ENCODE data around the gene ZNF134.

Gene ZNF134

GRCh38 chr19:57613941-57614743, at the start of gene ZNF134:
TSS of gene ZNF134 (plus strand) at chr19:57614242. CDS start at chr19:57619469, 5,227 bp downstream.
- DNase-seq: peak; percentile 89 to 92

- DNase-seq: no peak
These were observed 47.4 kb upstream of the ZNF134 start for GRCh38 chr19:57566396-57567265.

DNA sequence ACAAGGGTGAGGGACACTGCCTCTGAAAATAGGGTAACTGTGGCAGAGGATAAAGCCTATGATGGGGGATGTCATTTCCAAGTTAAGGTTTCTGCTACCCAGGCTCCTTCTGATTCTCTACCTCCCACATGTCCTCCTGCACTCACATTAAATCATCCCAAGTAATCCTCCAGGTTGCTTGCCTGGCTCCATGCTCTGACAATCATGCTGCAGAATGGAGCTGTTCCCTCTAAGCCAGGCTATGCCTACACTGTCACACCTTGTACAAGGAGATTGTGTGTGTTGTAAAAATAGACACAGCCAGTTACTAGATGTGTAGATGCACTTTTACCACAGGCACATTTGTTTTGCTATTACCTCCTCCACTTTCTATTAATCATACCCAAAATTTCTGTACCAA, 43.3 kb upstream of the ZNF134 start:
- no peak for DNase-seq

GRCh38 chr19:57572415-57572947, 41.6 kb upstream of the ZNF134 start:
- DNase-seq: no peak

DNA sequence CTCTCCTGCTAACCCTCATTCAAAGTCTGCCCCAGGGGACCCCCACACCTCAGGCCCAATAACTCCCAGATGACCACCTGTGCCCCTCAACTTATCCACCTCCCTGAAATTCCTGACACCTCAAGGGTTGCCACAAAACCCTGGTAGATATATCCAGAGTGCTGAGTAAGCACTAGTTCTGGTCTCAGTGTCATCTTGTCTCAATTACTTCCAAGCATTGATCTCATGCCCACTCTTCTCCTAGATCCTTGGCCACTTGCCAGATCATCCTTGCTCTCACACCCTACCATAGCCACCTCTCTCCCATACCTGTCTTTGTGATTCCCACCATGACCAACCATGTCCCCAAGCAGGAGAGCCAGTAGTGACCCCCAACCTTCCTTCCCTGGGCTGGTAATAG, 37.4 kb upstream of the ZNF134 start:
- DNase-seq: no peak

- DNase-seq: peak; percentile 88 to 94
These were observed 35.4 kb upstream of the ZNF134 start, which contains the start of gene ZNF416 for GRCh38 chr19:57578487-57579205. TSS of gene ZNF416 (minus strand) at chr19:57578911. CDS start at chr19:57578704, 207 bp downstream.

GRCh38 chr19:57583104-57583520, 30.9 kb upstream of the ZNF134 start:
- DNase-seq: no peak

GRCh38 chr19:57583521-57584416, 30.3 kb upstream of the ZNF134 start, which contains the start of gene ZIK1:
TSS of gene ZIK1 (plus strand) at chr19:57584145. CDS start at chr19:57584357, 212 bp downstream.
- peak; percentile 77 to 86 for DNase-seq

- no peak for DNase-seq
These were observed 26.5 kb upstream of the ZNF134 start for GRCh38 chr19:57587529-57587928.

GRCh38 chr19:57599377-57599760, 14.7 kb upstream of the ZNF134 start:
- no peak for DNase-seq

DNA sequence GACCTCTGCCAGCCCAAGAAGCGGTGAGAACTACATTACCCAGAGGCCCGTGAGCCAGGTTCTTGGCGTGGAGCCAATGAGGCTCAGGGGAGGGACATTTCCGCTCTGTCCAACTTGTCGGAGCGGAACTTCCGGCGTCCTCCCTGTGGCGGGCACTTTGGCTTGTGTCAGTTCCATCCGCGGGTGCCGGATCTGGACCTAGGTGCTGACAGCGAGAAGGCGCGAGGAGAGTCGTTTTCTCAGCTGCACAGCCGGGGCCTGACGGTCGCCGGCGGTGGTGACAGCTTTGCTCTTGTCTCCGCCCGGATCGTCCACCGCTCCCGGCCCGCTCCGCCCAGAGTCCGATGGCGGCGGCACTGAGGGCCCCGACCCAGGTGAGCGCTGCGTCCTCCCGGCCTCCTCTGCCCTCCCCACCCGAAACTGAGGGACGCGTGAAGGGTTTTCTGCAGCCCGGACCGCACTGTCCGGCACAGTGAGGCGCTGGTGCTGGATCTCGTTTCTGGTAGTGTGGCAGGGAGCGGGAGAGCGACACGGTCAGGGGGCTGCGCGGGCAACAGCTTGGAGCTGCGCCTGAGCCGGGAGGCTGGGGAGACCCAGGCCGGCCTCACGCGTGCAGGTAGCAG, 14.2 kb upstream of the ZNF134 start, which contains the start of gene ZNF530:
Gene ZNF530 (plus strand): TSS at position 125 of the 623 bp plus-strand sequence. CDS start 4,461 bp downstream, outside the sequence.
- DNase-seq: peak; percentile 91

DNA sequence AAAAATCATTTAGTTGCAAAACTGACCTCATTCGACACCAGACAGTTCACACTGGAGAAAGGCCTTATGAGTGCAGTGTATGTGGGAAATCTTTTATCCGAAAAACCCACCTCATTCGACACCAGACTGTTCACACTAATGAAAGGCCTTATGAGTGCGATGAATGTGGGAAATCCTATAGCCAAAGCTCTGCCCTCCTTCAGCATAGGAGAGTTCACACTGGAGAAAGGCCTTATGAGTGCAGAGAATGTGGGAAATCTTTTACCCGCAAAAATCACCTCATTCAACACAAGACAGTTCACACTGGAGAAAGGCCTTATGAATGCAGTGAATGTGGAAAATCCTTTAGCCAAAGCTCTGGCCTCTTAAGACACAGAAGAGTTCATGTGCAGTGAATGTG, 7.1 kb upstream of the ZNF134 start:
- DNase-seq: no peak

DNA sequence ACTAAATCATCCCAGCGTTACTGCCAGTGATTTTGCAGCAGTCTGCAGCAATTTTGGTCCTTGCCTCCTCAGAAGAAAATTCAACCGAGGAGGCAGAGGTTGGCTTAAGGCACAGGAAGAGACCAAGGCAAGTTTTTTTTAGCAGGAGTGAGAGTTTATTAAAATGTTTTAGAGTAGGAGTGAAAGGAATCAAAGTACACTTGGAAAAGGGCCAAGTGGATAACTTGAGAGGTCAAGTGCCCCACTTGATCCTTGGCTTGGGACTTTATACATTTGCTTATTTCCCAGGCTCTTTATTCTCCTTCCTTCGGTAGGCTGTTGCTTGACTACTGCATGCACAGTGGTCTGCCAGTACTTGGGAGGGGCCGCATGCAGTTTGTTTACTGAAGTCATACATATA, 2.9 kb upstream of the ZNF134 start:
- DNase-seq: no peak

GRCh38 chr19:57615346-57615745, 1.3 kb downstream of the ZNF134 start:
- no peak for DNase-seq

DNA sequence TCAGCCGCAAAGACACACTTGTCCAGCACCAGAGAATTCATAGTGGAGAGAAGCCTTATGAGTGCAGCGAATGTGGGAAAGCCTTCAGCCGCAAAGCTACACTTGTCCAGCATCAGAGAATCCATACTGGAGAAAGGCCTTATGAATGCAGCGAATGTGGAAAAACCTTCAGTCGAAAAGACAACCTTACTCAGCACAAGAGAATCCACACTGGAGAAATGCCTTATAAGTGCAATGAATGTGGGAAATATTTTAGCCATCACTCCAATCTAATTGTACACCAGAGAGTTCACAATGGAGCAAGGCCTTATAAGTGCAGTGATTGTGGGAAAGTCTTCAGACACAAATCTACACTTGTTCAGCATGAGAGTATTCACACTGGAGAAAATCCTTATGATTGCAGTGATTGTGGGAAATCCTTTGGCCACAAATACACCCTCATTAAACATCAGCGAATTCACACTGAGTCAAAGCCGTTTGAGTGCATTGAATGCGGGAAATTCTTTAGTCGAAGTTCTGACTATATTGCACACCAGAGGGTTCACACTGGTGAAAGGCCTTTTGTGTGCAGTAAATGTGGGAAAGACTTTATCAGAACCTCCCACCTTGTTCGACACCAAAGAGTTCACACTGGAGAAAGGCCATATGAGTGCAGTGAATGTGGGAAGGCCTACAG, 6.8 kb downstream of the ZNF134 start:
- no peak for DNase-seq

DNA sequence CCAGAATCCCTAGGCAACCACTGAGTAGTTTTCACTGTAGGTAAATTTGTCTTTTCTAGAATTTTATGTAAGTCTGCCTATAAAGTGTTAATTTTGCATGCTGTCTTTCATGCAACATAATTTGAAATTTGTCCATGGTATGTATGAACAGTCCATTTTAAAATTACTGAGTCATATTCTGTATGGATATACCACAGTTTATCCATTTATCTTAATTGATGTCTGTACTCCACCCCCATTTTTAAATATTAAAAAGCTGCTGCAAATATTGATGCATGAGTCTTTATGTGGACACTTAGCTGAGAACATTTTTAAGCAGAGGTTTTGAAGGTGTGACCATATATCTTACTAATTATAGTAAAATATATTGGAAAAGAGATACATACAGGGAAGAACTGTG, 9.0 kb downstream of the ZNF134 start:
- no peak for DNase-seq

GRCh38 chr19:57632987-57633831, 19.2 kb downstream of the ZNF134 start, which contains the start of gene ZNF211:
TSS of gene ZNF211 (plus strand) at chr19:57633168. CDS start at chr19:57633347, 179 bp downstream.
- DNase-seq: peak; percentile 85 to 88

DNA sequence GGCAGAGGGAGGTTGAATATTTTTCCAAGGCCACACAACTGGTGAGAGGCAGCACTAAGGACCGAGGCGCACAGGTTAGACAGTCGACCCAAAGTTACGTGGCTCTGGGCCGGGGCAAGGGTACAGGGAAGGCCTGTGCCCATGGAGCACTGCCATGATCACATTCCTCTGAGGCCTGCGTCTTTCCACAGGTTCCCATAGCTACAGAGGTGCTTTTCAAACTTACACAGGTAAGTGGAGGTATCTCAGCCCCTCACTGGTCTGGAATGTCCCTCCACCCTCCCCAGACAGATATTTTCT, 19.7 kb downstream of the ZNF134 start:
- DNase-seq: no peak

GRCh38 chr19:57637379-57637778, 23.3 kb downstream of the ZNF134 start:
- no peak for DNase-seq
